GM19351 (cell line): ENCODE results near the gene TBRG4.

ENCODE experiments used
- ATAC-seq: cut with Tn5 transposase; IDR thresholded peaks from one replicate; pipeline ENCODE4 v1.9.1; 2021; ENCODE audit warnings: mild to moderate bottlenecking, moderate library complexity; ENCODE audit not compliant: unreplicated experiment

The TBRG4 gene

GRCh38 chr7:45145881-45146280 lies 34.4 kb upstream of the TBRG4 start:
- ATAC-seq: no peak

DNA sequence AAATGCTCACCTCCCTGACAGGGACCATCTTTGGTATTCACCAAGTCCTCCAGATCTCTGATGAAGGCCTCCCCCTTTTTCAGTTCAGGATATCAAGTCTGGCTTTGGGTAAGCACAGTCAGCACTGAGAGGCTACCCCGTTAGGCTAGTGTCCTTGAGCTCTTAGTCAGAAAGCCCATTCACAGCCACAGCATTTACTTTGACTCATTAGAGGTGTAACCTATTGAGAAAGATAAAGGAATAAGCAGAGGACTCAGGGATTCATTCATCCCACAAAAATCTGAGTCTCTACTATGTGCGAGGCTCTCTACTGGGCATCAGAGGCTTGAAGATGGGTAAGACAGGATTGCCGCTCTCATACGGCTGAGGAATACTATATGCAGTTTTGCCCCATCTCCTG lies 32.1 kb upstream of the TBRG4 start:
- ATAC-seq: no peak

DNA sequence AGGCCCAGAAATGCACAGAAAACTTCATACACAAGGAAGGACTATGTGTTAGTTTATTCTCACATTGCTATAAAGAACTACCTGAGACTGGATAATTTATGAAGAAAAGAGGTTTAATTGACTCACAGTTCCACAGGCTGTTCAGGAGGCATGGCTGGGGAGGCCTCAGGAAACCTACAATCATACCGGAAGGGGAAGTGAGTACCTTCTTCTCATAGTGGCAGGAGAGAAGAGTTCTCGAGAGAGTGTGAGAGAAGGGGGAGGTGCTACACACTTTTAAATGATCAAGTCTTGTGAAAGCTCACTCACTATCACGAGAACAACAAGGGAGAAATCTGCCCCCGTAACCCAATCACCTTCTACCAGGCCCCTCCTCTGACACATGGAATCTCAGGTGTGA lies 29.3 kb upstream of the TBRG4 start:
- ATAC-seq: peak; percentile 46

DNA sequence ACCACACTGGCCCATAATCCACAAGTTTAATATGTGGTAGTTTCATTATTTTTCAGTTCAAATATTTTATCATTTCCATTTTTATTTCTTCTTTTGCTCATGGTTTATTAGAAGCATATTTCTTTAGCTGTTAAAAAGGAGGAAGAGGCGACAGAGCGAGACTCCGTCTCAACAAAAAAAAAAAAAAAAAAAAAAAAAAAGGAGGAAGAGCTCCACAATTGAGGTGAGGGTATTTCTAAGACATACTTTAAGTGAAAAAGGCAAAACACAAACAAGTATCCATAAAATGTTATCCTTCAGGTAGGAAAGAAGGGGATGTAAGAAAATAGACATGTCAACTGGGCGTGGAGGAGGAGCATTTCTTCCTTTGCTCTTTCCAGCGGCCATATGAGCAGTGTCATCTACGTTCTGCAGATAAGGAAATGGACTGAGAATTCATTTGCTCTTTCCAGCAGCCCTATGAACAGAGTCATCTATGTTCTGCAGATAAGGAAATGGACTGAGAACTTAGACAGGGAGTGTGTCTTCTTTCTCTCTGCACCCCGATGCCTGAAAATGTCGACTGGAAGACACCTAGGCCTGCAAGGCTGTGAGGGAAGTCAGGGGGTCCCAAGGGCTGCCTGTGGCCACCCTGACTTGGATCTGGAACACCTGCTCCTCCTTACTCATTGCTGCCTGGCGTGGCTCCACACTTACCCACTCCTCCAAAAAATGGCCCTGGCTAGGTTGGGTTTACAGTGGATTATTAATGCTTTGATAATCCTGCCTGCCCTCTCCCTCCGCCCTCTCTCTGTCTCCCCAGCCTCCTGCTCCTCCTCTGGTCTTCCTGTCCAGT lies 27.2 kb upstream of the TBRG4 start:
- no peak for ATAC-seq

DNA sequence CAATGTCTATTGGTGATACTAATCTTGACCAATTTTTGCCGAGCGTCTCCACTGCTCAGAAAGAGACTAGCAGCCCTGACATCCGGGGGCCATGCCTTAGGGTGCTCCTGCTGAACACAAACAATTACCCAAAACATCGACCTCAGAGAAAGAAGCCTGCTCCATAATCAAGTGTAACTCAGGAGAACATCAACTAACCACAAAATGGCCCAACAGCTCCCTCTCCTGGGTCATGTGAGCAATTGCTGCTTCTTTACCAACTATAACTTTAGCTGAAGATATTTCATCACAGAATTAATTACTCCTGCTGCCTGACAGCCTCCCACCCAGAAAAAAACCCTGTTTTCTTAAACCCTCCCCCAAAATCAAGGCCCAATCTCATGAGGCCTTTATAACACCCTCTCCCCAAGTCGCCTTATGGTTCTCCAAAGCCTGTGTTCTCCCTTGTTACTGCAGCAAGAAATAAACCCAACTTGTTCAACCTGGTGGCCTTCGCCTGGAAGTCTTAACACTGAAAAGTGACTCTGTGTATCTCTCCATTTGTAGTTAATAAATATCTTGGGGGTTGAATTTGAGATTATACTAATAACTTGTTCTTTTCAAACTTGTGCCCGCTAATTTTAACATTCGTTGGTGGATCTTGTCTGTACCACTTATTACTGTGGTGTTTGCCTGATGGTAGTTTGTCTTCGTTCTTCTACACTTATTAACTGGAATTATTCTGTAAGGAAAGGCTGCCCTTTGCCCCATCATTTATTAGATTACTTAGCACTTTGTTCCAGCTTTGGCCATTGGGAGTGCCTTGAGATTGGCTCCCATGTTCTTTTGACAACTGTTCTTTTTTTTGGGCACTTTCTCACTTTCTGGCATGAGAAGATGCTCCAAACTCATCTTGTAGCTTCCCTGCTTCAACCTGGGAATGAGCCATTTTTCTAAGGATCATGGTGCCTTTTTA lies 24.9 kb upstream of the TBRG4 start:
- ATAC-seq: peak; percentile 79

- no peak for ATAC-seq
Observed at GRCh38 chr7:45133877-45134276, 22.4 kb upstream of the TBRG4 start.

GRCh38 chr7:45133352-45133751 lies 21.9 kb upstream of the TBRG4 start:
- no peak for ATAC-seq

DNA sequence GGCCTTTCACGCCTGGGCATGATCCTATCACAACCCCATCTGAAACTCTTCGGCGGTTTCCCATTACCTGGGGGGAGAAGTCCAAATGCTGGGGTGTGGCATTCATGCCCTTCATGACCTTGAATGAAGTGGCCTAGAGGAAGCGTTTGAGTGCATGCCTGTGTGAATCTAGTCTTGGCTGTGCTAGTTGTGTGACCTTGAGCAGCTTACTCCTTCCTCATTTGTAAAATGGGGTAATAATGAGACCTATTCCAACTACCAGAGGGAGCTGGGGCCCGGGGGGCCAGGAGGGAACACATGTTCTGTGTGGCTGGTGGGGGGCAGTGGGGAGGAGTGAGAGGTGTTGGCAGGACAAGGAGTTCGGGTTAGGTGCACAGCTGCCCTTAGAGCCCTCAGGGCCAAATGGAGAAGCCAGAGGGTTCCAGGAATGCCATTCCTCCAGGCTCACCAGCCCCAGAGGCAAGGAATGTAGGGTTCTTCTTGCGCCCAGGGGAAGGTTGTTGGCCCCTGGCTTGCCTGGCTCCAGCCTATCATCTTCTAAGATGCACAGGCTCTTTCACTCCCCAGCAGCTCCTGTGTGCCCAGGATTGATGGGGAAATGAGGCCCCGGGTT lies 21.3 kb upstream of the TBRG4 start:
- ATAC-seq: no peak

- no peak for ATAC-seq
Observed at GRCh38 chr7:45131891-45132290, 20.4 kb upstream of the TBRG4 start.

DNA sequence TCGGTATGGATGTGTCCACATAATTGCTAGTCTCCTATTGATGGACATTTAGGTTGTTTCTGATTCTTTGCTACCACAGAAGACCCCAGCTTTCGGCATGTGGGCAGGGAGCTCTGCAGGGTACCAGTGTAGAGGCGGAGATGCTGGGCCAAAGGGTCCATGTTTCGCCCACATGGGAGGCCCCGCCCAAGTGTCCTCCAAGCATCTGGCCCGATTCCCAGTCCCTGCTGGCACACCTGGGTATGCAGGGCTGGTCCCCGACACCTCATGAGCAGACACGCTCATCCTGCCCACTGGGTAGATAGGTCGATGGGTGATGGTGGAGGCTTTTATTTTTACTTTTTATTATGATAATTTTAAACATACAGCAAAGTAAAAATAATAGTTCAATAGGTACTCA lies 19.4 kb upstream of the TBRG4 start:
- no peak for ATAC-seq

GRCh38 chr7:45129906-45130305 lies 18.4 kb upstream of the TBRG4 start:
- no peak for ATAC-seq

- ATAC-seq: no peak
Observed at GRCh38 chr7:45129181-45129800, 17.8 kb upstream of the TBRG4 start.

DNA sequence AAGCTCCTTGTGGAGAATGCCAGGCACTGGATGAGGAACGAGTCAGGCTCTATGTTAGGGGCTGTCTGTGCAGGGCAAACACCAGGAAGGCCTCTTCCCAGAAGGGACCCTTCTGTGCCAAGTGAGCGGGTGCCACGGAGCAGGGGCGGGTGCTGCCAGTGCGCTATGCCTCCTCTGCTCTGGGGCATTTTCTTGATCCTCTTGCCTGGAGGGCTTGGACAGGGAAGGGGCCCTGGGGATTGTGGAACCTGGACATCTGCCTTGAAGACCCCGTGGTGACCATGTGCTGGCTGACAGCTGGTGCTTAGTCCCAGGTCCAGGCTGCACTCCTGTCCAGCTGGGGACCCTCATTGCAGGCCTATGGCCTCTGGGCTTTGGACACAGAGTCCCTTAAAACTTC lies 15.4 kb upstream of the TBRG4 start:
- no peak for ATAC-seq

GRCh38 chr7:45126201-45126600 lies 14.7 kb upstream of the TBRG4 start:
- ATAC-seq: no peak

GRCh38 chr7:45125193-45125904 lies 13.9 kb upstream of the TBRG4 start:
- ATAC-seq: no peak

- ATAC-seq: no peak
Observed at GRCh38 chr7:45123913-45124710, 12.6 kb upstream of the TBRG4 start.

- no peak for ATAC-seq
Observed at GRCh38 chr7:45122975-45123860, 11.7 kb upstream of the TBRG4 start.

DNA sequence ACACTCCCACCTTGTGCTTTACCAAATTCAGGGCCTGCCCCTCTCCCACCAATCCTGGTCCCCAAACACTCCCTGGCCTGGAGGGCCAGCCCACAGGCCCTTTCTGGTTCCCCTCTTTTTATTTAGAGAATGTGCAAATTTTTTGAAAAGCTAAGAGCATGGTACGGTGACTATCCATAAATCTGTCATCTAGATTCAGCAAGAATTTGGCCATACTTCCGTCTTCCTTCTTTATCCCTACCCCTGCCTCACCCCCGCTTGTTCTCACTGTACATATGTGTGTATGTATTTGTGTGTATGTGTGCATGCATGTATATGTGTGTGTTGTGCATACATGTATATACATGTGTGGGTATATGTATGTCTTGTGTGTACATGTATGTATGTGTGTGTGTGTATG lies 8.1 kb upstream of the TBRG4 start:
- no peak for ATAC-seq

- no peak for ATAC-seq
Observed at GRCh38 chr7:45118889-45119331, 7.4 kb upstream of the TBRG4 start.
